NCI-H446 treated with DMSO at 0.1 percent for 48 hours (cell line): Measurements from ENCODE around the gene GULP1.
"Not testable (repeated sequence)": the region's sequence is repeated elsewhere in the genome, so short reads cannot be mapped to it uniquely, and the experiment has no call there.

Experiments used
- DNase-seq: peaks from one replicate; lab custom pipeline; 2025; lab: John Stamatoyannopoulos, UW

The GULP1 gene

DNA sequence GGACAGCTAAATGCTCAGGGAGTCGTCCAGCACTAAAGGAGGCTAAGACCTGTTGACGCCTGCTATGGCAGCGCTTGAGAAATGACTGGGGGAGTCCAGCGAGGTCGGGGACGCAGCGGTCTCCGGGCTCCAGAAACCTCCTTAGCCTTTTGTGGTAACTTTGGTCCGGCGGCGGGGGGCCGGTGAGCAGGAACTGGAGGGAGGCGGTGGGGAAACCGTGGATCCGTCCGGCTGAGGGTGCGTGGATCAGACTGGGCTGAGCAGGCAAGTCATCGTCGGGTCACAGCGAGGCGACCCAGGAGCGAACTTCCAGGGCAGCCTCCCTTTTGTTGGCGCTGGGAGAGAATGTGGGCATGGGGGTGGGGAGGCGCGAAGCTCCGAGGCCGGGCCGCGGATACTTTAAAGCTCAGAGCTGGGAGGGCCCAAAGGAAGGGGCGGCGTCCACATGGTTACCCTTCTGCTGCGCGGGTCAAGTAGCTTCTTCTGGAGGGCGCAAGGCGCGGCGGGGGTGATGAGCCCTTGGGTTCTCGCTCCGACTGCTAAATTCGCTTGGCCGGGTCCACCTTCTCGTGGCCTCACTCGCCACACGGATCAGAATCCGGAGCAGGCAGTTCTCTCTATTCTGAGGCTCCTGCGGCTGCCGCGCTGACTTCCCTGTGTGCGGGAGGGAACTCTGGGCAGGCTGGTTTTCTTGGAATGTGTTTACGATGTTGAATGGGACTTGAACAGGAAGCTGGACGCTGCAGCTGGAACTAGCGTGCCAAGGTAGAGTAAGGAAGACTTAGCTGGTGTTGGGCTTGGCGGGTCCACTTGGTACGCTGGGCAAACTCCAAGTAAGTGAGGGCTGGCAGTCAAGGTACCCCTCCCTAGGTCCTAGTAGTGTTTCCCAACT lies 920 bp downstream of the GULP1 start:
- DNase-seq = peak; percentile 54

DNA sequence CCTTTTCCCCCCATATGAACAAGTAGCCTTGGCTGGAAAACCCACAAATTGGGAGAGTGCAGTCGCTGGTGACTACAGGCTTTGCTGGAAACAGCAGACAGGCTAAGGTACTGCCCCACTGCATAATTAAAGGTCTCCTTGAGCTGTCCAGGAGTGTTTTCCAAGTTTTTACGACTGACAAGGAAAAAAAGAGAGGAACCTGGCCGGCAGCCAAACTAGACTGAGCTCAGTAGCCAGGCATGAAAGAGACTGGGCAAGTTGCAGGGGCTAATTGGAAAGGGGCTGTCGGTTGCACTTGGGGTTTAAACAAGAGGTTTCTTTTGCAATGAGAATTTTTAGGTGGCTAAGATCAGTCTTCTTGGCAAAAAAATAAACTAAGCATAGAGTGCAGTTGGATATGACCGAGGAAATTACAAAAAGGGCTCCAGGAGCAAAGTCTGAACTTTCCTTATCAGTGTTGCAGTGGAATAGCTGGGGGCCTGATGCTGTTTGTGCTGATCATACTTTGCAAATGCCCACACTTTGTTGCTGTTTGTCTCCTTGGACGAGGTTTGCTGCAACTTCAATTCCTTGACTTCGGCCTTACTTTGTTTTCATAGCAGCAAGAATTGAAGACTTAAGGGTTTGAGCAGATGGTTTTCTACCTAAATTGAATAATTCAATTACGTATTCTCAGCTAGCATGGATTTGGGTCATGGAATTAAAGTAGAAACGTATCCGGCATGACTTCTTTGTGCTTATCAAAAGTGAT lies 2.1 kb downstream of the GULP1 start:
- peak; percentile 90 for DNase-seq

DNA sequence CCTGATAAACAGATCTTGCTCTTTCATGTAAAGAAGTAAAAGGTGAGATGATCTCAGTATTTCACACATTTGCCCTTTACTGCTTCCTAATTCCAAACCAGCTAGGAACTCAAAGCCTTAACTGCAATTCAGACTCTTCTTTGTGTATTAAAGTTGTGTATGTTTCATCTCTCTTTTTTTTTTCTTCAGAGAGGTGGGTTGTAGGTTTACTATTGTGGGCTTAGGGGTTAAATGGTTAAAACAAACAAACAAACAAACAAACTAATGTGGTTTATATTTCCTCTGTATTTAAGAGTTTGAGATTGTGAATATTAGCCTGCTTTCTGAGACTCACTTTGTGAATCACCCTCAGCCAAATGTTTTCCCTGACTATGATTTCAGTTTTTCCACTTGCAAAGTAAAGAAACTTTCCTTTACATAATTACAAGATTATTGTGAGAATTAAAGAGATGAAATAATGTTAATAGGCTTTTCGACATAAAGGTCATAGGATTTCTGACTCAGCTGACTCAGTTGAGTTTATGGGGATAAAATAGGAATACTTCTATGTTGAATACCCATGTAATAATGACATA lies 2.8 kb downstream of the GULP1 start:
- no peak for DNase-seq

GRCh38 chr2:188295067-188295685 lies 3.5 kb downstream of the GULP1 start:
- DNase-seq = no peak

DNA sequence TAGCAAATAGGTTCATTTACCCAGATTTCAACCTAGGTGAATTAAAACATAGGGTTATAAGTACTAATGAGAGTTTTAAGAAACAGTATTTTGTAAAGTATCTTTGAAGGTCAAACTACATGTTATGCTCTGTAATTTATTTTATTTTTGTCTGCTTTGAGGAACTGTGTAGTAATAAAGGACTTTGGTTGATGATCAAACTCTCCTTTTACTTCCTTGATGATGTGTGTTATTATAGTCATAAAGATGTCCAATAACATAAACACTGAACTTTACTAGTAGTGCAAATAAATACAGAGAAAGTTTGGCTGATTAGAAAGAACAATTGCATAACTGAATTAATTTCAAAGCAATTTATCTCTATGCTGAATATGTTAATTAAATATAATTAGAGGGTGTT lies 6.3 kb downstream of the GULP1 start:
- DNase-seq = no peak

DNA sequence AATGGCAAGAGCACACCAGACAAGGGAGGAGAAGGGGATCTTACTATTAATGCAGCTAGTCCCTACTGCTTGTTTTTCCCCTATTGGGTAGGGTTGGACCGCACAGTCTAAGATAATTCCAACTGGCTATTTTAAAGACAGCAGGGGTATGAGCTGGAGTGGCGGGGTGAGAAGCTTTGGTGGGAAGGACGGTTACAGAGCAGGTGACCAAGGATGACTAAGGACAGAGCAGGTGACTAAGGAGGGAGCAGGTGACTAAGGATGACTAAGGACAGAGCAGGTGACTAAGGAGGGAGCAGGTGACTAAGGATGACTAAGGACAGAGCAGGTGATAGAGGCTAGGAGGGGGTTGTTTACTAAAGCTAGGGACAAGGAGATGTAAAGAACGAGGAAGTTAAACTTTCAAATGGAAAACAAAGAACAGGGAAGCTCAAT lies 7.3 kb downstream of the GULP1 start:
- DNase-seq = not testable (repeated sequence)

GRCh38 chr2:188303363-188304031 lies 11.8 kb downstream of the GULP1 start:
- no peak for DNase-seq

- no peak for DNase-seq
These were observed 13.6 kb downstream of the GULP1 start for GRCh38 chr2:188305271-188305670.

- DNase-seq = no peak
These were observed 14.6 kb downstream of the GULP1 start for GRCh38 chr2:188306271-188306670.

DNA sequence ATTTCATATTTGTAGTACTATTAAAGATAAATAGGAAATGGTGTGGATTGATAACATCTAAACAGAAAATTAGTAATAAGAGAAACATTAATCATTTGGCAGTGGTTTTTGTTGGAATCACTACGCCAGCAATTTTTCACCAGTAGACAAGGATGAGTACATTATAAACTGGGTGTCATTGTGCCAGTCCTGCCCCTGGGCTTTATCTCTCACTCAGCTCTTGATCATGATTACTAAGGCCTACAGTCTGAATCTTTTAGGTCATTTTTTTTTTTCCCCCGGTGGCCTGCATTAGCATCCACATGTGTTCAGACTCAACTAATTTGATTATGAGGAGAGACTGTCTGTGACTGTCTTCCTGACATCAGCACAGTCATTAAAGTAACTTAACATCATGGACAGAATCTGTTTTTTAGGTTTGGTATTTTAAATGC lies 16.2 kb downstream of the GULP1 start:
- no peak for DNase-seq

GRCh38 chr2:188308483-188308882 lies 16.8 kb downstream of the GULP1 start:
- DNase-seq = no peak

DNA sequence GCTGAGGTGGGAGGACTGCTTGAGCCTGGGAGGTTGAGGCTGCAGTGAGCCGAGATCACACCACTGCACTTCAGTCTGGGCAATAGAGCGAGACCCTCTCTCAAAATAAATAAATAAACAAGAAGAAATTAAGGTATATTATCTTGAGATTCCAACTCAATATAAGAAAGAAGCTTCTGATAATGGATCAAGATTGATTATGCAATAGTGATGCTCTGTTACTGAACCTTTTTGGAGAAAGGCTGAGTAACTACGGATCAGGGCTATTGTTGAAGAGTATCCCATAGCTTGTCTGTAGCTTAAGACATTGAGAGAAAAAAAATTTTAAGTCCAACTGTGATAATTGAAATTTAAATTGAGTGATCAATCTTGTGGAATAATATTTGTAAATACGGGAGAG lies 17.7 kb downstream of the GULP1 start:
- no peak for DNase-seq

GRCh38 chr2:188314314-188315054 lies 22.8 kb downstream of the GULP1 start:
- no peak for DNase-seq

- DNase-seq = no peak
These were observed 24.1 kb downstream of the GULP1 start for GRCh38 chr2:188315750-188316149.

- no peak for DNase-seq
These were observed 24.7 kb downstream of the GULP1 start for GRCh38 chr2:188316342-188316741.

GRCh38 chr2:188316791-188317423 lies 25.2 kb downstream of the GULP1 start:
- no peak for DNase-seq

DNA sequence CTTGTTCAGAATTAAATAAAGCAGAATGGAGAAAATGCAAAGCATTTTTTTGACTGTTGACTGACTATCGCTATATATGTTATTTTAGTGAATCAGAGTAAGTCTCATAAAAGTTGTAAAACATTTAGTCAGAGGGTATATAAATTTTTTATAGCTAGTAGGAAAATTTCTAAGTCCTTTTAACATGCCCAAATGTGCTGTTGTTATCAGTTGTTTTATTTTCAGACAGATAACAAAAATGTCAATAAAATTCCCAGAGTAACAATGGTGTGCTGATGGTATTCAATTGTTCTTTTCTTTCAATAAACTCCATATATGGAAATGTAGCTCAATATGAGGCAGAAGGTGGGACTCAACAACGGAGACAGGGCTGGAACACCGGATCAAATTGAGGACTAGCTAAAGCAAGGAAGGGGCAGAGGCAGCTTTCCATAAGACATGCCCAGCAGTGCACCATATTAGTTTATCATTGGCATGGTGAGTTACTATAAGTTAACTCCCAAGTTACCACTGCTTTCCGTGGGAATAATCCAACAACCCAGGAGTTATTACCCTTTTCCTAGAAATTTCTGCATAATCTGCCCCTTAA lies 26.6 kb downstream of the GULP1 start:
- no peak for DNase-seq

DNA sequence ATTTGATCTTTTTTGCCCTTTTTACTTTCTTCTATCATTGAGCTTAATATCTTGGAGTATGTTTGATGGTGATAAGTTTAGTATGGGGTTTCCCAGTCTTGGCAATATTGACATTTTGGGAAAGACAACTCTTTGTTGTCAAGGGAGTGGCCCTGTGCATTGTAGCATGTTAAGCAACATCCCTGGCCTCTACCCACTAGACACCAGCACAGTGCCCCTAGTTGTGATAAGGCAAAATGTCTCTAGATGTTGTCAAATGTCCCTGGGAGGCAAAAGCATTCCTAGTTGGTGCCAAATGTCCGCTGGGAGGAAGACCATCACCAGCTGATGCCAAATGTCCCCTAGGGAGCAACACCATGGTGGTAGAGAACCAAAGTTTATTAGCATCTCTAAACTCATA lies 28.2 kb downstream of the GULP1 start:
- DNase-seq = no peak

DNA sequence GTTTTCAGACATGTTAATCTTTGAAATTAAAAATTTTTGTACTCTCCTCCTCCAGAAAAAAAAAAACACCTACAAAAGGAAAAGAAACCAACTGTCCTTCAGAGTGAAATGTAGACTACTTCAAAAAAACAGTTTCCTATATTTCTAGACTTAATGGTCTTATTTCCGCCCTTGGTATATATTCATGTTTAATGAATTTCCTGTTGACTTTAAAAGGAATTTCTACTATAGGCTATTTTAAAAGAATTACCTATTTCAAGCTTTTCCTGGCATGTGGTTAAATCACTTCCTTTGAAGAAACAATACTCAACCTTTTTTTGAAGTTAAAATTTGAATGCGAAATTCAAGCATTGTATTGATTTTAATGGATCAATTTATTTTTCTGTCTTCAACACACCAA lies 29.2 kb downstream of the GULP1 start:
- no peak for DNase-seq
